Duodenal mucosa (tissue), 2 donors: Measurements from ENCODE around the gene RNF224.
A peak's percentile ranks its signal among the peaks of the same experiment; 100 is the strongest.

ENCODE experiments used
- H3K27ac ChIP-seq: one replicate; pipeline ENCODE4 v1.7.0; 2013; ENCODE audit warnings: low read depth, low read length
- H3K27me3 ChIP-seq, 2 donors: one replicate each; pipeline ENCODE4 v1.7.0; 2013; ENCODE audit warnings: low read length in 2 of 2, control low read depth in 1 of 2; ENCODE audit not compliant: insufficient read depth in 2 of 2, control insufficient read depth in 1 of 2
- H3K36me3 ChIP-seq, 2 donors: one replicate each; pipeline ENCODE4 v1.7.0; 2013; ENCODE audit warnings: low read length in 2 of 2, control low read depth in 1 of 2; ENCODE audit not compliant: insufficient read depth in 2 of 2, control insufficient read depth in 1 of 2
- H3K4me1 ChIP-seq, 2 donors: one replicate each; pipeline ENCODE4 v1.7.0; 2013; ENCODE audit warnings: low read length in 2 of 2, control low read depth in 1 of 2; ENCODE audit not compliant: insufficient read depth in 2 of 2, control insufficient read depth in 1 of 2
- H3K4me3 ChIP-seq, 2 donors: one replicate each; pipeline ENCODE4 v1.7.0; 2013; ENCODE audit warnings: low read length in 2 of 2, low read depth in 1 of 2
- H3K9ac ChIP-seq, 2 donors: one replicate each; pipeline ENCODE4 v1.7.0; 2013; ENCODE audit warnings: low read length in 2 of 2, low read depth in 1 of 2
- H3K9me3 ChIP-seq, 2 donors: one replicate each; pipeline ENCODE4 v1.7.0; 2013; ENCODE audit warnings: low read length in 2 of 2, control low read depth in 1 of 2; ENCODE audit not compliant: control insufficient read depth in 1 of 2

Gene RNF224

DNA sequence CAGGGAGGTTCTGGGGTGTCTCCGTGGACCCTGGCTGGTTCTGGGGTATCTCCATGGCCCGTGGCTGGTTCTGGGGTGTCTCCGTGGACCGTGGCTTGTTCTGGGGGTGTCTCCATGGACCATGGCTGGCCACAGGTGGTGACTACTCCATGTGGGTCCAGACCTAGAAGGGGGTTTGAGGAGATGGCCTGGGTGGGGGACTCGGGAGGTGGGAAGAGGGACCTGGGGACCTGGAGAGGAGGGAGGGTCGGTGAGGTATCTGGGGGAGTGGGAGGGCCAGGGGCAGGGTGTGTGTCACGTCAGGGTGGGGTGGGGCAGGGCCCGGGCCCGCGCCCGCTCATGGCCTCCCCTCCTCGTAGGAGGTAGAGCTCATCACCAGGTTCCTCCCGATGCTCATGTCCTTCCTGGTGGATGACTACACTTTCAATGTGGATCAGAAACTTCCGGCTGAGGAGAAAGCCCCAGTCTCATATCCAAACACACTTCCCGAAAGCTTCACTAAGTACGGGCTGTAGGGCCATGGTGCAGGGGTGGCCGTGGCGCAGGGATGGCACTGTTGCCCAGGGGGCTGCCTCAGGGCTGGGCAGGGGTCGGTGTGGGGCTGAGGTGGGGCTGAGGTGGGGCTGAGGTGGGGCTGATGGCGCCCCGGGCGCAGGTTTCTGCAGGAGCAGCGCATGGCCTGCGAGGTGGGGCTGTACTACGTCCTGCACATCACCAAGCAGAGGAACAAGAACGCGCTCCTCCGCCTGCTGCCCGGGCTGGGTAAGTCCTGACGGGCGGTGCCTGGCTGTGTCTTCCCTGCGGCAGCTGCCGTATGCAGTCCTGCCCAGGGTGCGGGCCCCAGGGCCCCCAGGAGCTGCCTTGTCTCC is 39.5 kb downstream of the RNF224 start:
- peaks cover 12 to 46% of the 10 kb centered on the region in 2 donors for H3K36me3 ChIP-seq
- H3K9ac ChIP-seq: no peak overlapping the region
- H3K27ac ChIP-seq: no peak overlapping the region
- H3K4me3 ChIP-seq: no peak overlapping the region
- H3K9me3 ChIP-seq: no peaks in the 10 kb centered on the region
- H3K4me1 ChIP-seq: peaks cover 18 to 21% of the 10 kb centered on the region in 2 donors
- H3K27me3 ChIP-seq: no peaks in the 10 kb centered on the region

DNA sequence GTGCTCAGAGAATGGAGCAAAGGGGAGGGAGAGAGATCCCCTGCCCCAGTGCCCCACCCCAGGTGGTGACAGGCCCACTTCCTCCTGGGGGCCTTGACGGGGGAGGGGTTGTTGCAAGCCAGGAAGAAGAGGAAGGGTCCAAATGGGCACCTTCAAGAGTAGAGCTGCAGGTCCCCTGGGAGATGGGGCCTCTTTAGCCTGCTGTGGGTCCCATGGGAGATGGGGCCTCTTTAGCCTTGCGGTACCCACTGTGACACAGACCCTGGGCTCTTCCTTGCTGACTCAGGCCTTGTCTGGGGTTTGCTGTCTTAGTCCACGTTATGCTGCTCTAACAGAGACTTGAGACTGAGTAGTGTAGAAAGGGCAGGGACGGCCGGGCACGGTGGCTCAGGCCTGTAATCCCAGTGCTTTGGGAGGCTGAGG is 40.6 kb downstream of the RNF224 start:
- Histone ChIP-seq H3K4me1 (peaks cover 18 to 21% of the 10 kb centered on the region in 2 donors), H3K9me3 (no peaks in the 10 kb centered on the region), H3K9ac (no peak overlapping the region), H3K36me3 (peaks cover 12 to 55% of the 10 kb centered on the region in 2 donors), H3K4me3 (no peak overlapping the region), H3K27me3 (no peaks in the 10 kb centered on the region), H3K27ac (no peak overlapping the region)

DNA sequence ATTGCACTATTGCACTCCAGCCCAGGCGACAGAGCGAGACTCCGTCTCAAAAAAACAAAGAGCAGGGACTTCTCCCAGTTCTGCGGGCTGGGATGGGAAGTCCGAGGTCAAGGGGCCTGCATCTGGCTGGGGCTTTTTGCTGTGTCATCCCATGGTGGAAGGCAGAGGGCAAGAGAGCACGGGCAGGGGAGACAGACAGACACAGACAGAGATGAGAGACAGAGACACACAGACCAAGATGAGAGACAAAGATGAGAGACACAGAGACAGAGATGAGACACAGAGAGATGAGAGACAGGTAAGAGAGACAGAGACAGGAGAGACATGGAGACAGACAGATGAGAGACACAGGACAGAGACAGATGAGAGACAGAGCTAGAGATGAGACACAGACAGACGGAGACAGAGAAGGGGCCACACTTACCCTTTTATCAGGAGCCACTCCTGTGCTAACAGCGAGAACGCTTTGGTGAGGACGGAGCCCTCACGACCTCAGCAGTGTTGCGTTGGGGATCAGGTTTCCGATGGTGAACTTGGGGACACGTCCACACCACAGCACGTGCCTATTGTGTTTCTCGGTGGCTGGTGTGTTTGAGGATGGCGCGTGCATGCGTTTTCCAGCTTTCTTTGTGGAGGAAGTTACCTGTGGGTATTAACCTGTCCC is 41.4 kb downstream of the RNF224 start:
- peaks cover 12 to 57% of the 10 kb centered on the region in 2 donors for H3K36me3 ChIP-seq
- peak overlapping the region; percentile 33 to 59 for H3K4me3 ChIP-seq
- H3K4me1 ChIP-seq: peaks cover 18 to 22% of the 10 kb centered on the region in 2 donors
- peak overlapping the region; percentile 12 to 13 for H3K9ac ChIP-seq
- no peaks in the 10 kb centered on the region for H3K27me3 ChIP-seq
- peak overlapping the region; percentile 42 for H3K27ac ChIP-seq
- H3K9me3 ChIP-seq: no peaks in the 10 kb centered on the region

DNA sequence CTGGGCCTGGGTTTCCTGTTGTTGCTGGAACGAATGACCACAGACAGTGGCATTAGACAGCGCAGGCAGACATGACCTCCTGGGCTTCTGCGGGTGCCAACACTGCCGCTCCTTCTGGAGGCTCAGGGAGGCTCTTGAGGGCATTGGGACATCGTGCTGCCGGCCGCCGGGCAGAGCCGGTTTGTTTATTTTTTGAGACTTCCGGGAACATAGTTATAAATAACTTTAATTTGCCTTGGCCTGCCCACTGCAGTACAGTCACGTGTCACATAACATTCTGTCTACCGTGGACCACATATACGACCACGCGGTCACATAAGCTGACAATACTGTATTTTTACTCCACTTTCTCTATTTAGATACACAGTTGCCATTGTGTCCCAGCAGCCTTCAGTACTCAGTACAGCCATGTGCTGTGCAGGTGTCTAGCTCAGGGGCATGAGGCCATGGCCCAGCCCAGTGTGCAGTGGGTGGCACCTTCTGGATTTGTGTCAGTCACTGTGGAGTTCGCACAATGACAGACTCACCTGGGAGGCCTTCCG is 42.0 kb downstream of the RNF224 start:
- Histone ChIP-seq H3K4me3 (peak overlapping the region; percentile 33 to 59), H3K9me3 (no peaks in the 10 kb centered on the region), H3K36me3 (peaks cover 12 to 50% of the 10 kb centered on the region in 2 donors), H3K9ac (peak overlapping the region; percentile 12 to 13), H3K27me3 (no peaks in the 10 kb centered on the region), H3K4me1 (peaks cover 24 to 28% of the 10 kb centered on the region in 2 donors), H3K27ac (peak overlapping the region; percentile 42)

DNA sequence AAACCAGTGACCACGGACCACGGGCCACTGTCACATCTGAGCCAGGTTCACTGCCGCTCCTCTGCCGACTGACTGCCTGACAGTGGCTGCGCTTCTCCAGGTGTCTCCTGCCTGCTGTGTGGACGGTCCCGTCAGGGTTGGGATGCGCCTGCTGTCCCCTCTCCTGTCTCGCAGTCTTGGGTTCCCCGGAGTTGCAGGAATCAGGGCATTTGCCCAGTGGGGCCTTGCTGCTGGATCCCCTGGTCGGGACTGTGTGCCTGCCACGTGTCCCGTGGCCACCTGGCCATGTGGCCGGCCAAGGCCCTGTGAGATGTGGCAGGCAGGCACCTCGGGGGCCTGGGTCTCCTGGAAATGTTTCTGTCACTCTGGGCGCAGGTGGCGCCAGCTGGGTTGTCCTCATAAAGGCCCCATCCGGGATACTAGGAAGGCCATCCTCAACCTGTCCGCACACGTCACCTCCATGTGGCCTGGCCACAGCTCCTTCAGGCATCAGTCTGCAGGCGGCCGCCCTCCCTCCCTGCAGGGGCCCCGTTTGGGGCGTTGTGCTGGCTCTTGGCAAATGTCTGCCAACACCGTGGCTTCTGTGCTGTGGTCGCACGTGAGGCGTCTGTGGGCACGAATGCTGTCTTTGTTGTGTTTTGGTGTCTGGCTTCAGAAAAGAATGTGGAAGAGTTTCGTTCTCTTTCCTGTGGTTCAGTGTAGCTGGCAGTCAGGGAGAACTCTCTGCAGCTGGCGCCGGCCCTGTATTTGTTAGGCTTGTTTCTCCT is 43.8 kb downstream of the RNF224 start:
- Histone ChIP-seq H3K4me1 (peaks cover 36 to 45% of the 10 kb centered on the region in 2 donors), H3K27ac (no peak overlapping the region), H3K9me3 (no peaks in the 10 kb centered on the region), H3K9ac (no peak overlapping the region), H3K36me3 (peaks cover 7 to 38% of the 10 kb centered on the region in 2 donors), H3K4me3 (no peak overlapping the region), H3K27me3 (no peaks in the 10 kb centered on the region)

DNA sequence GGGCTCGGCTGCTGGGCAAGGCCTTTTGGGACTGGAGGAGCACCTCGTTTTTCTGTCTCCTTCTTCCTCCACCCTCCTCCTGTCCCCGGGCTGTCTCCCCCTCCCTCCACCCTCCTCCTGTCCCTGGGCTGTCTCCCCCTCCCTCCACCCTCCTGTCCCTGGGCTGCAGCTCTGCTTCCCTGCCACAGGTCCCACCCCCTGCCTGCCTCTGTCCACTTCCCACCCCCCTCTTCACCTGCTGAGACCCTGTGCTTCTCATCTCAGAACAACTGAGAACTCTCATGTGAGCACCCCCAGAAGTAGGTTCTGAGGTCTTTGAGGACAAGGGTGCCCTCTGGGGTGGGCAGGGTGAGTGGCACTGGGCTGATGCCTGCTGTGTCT is 44.4 kb downstream of the RNF224 start:
- Histone ChIP-seq H3K4me1 (peaks cover 42 to 50% of the 10 kb centered on the region in 2 donors), H3K27ac (no peak overlapping the region), H3K36me3 (peaks cover 3 to 32% of the 10 kb centered on the region in 2 donors), H3K4me3 (no peak overlapping the region), H3K9me3 (no peaks in the 10 kb centered on the region), H3K9ac (no peak overlapping the region), H3K27me3 (no peaks in the 10 kb centered on the region)

DNA sequence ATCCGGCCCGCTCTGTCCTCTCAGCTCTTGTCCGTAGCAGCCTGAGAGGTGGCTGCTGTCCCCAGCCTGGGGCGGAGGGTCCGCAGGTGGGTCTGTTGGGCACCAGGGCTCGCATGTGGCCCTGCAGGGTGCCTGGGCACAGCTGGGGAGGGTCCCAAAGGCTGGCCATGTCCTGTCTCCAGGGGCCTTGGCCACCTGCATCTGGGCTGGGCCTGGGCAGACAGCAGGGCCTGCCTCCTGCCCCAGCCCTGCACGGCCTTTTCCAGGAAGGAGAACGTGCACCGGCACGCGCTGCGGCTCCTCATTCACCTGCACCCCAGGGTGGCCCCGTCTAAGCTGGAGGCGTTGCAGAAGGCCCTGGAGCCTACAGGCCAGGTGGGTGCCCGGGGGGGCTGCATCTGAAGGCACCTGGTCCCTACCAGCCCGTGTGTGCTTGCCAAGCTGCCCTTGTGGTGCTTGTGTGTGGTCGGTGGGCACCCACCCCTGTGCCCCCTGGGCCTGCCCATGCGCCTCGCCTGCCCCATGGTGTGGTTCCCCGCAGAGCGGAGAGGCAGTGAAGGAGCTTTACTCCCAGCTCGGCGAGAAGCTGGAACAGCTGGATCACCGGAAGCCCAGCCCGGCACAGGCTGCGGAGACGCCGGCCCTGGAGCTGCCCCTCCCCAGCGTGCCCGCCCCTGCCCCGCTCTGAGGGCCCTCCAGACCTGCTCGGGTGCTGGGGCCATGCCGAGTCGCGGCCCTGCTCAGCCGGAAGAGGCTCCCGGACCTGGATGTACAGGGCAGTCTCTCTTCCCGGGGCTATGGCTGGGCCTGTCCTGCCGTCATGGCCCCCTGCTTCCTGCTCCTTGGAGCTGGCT is 45.2 kb downstream of the RNF224 start:
- H3K36me3 ChIP-seq: peaks cover 3 to 27% of the 10 kb centered on the region in 2 donors
- H3K27ac ChIP-seq: no peak overlapping the region
- peaks cover 49 to 58% of the 10 kb centered on the region in 2 donors for H3K4me1 ChIP-seq
- no peaks in the 10 kb centered on the region for H3K27me3 ChIP-seq
- no peak overlapping the region for H3K9ac ChIP-seq
- H3K9me3 ChIP-seq: no peaks in the 10 kb centered on the region
- H3K4me3 ChIP-seq: no peak overlapping the region

DNA sequence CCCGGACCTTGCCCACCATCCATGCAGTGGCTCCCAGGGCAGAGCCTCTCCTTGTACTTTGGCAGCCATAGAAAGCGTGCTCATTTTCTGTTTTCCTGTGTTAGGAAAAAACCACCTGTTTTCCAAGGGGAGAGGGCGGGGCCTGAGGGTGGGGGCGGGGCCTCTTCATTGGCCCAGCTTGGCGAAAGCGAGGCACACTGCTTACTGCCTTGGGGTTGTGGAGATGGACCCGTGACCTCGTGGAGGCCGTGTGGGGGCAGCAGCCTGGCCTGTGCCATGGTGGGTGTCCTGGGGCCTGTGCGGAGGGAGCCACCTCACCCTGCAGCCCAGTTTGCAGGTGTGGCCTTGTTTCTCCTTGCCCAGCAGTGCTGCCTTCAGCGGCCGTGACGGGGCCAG is 45.8 kb downstream of the RNF224 start:
- no peak overlapping the region for H3K4me3 ChIP-seq
- no peak overlapping the region for H3K9ac ChIP-seq
- no peak overlapping the region for H3K27ac ChIP-seq
- no peaks in the 10 kb centered on the region for H3K9me3 ChIP-seq
- H3K36me3 ChIP-seq: peaks cover 3 to 27% of the 10 kb centered on the region in 2 donors
- H3K4me1 ChIP-seq: peaks cover 45 to 59% of the 10 kb centered on the region in 2 donors
- H3K27me3 ChIP-seq: no peaks in the 10 kb centered on the region

DNA sequence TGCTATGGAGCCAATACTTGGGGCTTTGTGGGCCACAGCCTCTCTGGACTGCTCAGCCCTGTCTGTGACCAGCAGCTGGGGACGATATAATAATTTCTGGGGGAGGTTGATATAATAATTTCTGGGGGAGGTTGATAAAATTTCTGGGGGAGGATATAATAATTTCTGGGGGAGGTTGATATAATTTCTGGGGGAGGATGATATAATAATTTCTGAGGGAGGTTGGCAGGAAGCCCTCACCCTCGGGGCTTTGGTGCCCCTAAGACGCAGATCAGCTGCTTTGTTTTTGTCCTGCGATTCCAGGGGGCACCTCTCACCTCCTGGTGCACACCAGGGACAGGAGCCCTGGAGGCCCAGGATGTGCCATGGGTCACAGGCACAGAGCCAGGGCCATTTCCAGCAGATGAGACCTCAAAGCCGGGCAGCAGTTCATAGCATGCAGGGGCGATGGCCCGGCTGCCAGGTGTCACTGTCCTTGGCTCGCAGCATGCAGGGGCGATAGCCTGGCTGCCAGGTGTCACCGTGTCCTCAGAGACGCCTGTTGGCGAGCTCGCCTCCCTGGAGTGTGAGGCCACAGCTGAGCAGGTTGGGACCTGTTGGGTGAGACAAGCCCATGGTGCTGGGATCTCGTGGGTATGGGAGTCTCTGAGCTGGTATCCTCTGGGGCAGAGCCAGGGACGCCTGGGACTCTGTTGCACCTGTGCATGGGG is 46.5 kb downstream of the RNF224 start:
- no peaks in the 10 kb centered on the region for H3K27me3 ChIP-seq
- no peak overlapping the region for H3K4me3 ChIP-seq
- peak overlapping the region; percentile 26 to 35 for H3K9ac ChIP-seq
- peaks cover 42 to 55% of the 10 kb centered on the region in 2 donors for H3K4me1 ChIP-seq
- H3K9me3 ChIP-seq: no peaks in the 10 kb centered on the region
- peaks cover 3 to 25% of the 10 kb centered on the region in 2 donors for H3K36me3 ChIP-seq
- H3K27ac ChIP-seq: peak overlapping the region; percentile 63
